Stimulated activated CD8-positive, alpha-beta memory T cell treated with anti-CD3 and anti-CD28 coated beads, Interleukin-15, amount 100 ng/mL, for 48 hours (primary cell): ENCODE results near the gene C9.
"Not testable (repeated sequence)": the region's sequence is repeated elsewhere in the genome, so short reads cannot be mapped to it uniquely, and the experiment has no call there.

Experiments used
- DNase-seq, 2 donors: peaks; one replicate each; pipeline ENCODE4 v3.0.0-alpha.2; 2020; ENCODE audit warnings: low read depth in 2 of 2

C9 gene

GRCh38 chr5:39260095-39260494, 104.2 kb downstream of the C9 start:
- no peak for DNase-seq

- no peak for DNase-seq
Measured at GRCh38 chr5:39257554-39257953, 106.7 kb downstream of the C9 start.

- no peak for DNase-seq
Measured at GRCh38 chr5:39256477-39257235, 107.6 kb downstream of the C9 start.

GRCh38 chr5:39255406-39255805, 108.9 kb downstream of the C9 start:
- DNase-seq: no peak

- no peak for DNase-seq
Measured at GRCh38 chr5:39254671-39255070, 109.6 kb downstream of the C9 start.

- DNase-seq: no peak
Measured at GRCh38 chr5:39253196-39253595, 111.1 kb downstream of the C9 start.

GRCh38 chr5:39249564-39250274, 114.6 kb downstream of the C9 start:
- DNase-seq: no peak

GRCh38 chr5:39249069-39249468, 115.2 kb downstream of the C9 start:
- DNase-seq: no peak

- no peak for DNase-seq
Measured at GRCh38 chr5:39240750-39241149, 123.5 kb downstream of the C9 start.

- no peak for DNase-seq
Measured at GRCh38 chr5:39238366-39239105, 125.8 kb downstream of the C9 start.

- DNase-seq: no peak
Measured at GRCh38 chr5:39236718-39237117, 127.6 kb downstream of the C9 start.

- no peak for DNase-seq
Measured at GRCh38 chr5:39235648-39236047, 128.6 kb downstream of the C9 start.

- not testable (repeated sequence) for DNase-seq
Measured at GRCh38 chr5:39234494-39234893, 129.8 kb downstream of the C9 start.
